SK-N-SH (cell line): Measurements from ENCODE around the gene PEX16.

ENCODE experiments used
- CTCF ChIP-seq: fragments of 200-600 bp; sonication (generic); IDR thresholded peaks from 2 replicates; pipeline ENCODE4 v1.6.1; 2017; ENCODE audit warnings: antibody characterized with exemption, mild to moderate bottlenecking, moderate library complexity
- EP300 ChIP-seq, 2 experiments: IDR thresholded peaks; 2 replicates each; pipeline versions ENCODE4 v1.4.0 to v1.6.1; 2012; ENCODE audit warnings: borderline replicate concordance in 1 of 2, low read depth in 1 of 2, low read length in 1 of 2
- EZH2phosphoT487 ChIP-seq: fragments of 200-600 bp; sonication (generic); IDR thresholded peaks from 2 replicates; pipeline ENCODE4 v1.6.1; 2017; ENCODE audit warnings: low read depth, mixed run types, mild to moderate bottlenecking, antibody characterized with exemption, moderate library complexity, borderline replicate concordance
- GABPA ChIP-seq: IDR thresholded peaks from 2 replicates; pipeline ENCODE4 v1.4.0; 2012; ENCODE audit warnings: low read depth, mild to moderate bottlenecking
- REST ChIP-seq: IDR thresholded peaks from 2 replicates; pipeline ENCODE4 v1.6.1; 2012; ENCODE audit warnings: mild to moderate bottlenecking, low read depth, low read length, moderate library complexity
- SMC3 ChIP-seq: IDR thresholded peaks from 2 replicates; pipeline ENCODE4 v1.6.1; 2012; ENCODE audit warnings: low read depth, low read length, improper control_type of control experiment
- TAF1 ChIP-seq: IDR thresholded peaks from 2 replicates; pipeline ENCODE4 v1.6.1; 2012; ENCODE audit warnings: low read depth, mild to moderate bottlenecking, low read length, moderate library complexity, borderline replicate concordance
- YY1 ChIP-seq: IDR thresholded peaks from 2 replicates; pipeline ENCODE4 v1.4.0; 2012; ENCODE audit warnings: low read depth, mild to moderate bottlenecking
- TF ChIP-seq, protein P1 (sequence below): IDR thresholded peaks from 2 replicates; pipeline ENCODE4 v1.4.0; 2012; ENCODE audit warnings: low read depth, borderline replicate concordance
- TF ChIP-seq, protein P2 (sequence below): IDR thresholded peaks from 2 replicates; pipeline ENCODE4; 2012

GRCh38 chr11:45949992-45950407, 32.3 kb upstream of the PEX16 start:
- no peak for TF ChIP-seq TAF1
- no peak for TF ChIP-seq CTCF
- no peak for TF ChIP-seq EZH2phosphoT487
- TF ChIP-seq EP300 (IDR thresholded peaks at IDR 0.05; ENCODE audit: borderline replicate concordance in 1 of 2, low read depth in 1 of 2, low read length in 1 of 2) = no peak
- no peak for TF ChIP-seq SMC3
- TF ChIP-seq, protein P1, sequence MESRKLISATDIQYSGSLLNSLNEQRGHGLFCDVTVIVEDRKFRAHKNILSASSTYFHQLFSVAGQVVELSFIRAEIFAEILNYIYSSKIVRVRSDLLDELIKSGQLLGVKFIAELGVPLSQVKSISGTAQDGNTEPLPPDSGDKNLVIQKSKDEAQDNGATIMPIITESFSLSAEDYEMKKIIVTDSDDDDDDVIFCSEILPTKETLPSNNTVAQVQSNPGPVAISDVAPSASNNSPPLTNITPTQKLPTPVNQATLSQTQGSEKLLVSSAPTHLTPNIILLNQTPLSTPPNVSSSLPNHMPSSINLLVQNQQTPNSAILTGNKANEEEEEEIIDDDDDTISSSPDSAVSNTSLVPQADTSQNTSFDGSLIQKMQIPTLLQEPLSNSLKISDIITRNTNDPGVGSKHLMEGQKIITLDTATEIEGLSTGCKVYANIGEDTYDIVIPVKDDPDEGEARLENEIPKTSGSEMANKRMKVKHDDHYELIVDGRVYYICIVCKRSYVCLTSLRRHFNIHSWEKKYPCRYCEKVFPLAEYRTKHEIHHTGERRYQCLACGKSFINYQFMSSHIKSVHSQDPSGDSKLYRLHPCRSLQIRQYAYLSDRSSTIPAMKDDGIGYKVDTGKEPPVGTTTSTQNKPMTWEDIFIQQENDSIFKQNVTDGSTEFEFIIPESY = no peak
- no peak for TF ChIP-seq GABPA
- no peak for TF ChIP-seq YY1
- no peak for TF ChIP-seq REST
- TF ChIP-seq, protein P2, sequence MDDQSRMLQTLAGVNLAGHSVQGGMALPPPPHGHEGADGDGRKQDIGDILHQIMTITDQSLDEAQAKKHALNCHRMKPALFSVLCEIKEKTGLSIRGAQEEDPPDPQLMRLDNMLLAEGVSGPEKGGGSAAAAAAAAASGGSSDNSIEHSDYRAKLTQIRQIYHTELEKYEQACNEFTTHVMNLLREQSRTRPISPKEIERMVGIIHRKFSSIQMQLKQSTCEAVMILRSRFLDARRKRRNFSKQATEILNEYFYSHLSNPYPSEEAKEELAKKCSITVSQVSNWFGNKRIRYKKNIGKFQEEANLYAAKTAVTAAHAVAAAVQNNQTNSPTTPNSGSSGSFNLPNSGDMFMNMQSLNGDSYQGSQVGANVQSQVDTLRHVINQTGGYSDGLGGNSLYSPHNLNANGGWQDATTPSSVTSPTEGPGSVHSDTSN = no peak
